GM12873 (cell line): ENCODE measurements around the gene ASCL2.

ENCODE experiments used
- CTCF ChIP-seq: IDR thresholded peaks from 2 replicates; pipeline ENCODE4 v1.5.1; 2012; ENCODE audit warnings: low read depth, mild to moderate bottlenecking, moderate library complexity, low read length, control low read depth; ENCODE audit not compliant: insufficient read depth; ENCODE audit errors: missing control alignments

ASCL2 gene

GRCh38 chr11:2258501-2259465 lies 11.6 kb downstream of the ASCL2 start:
- no peak for TF ChIP-seq CTCF

- no peak for TF ChIP-seq CTCF
Observed at GRCh38 chr11:2256951-2257700, 13.3 kb downstream of the ASCL2 start.

GRCh38 chr11:2256293-2256913 lies 14.0 kb downstream of the ASCL2 start:
- TF ChIP-seq CTCF = no peak

GRCh38 chr11:2252018-2252417 lies 18.4 kb downstream of the ASCL2 start:
- no peak for TF ChIP-seq CTCF

GRCh38 chr11:2251138-2251537 lies 19.2 kb downstream of the ASCL2 start:
- TF ChIP-seq CTCF = no peak

GRCh38 chr11:2250485-2250884 lies 19.9 kb downstream of the ASCL2 start:
- no peak for TF ChIP-seq CTCF

- TF ChIP-seq CTCF = no peak
Observed at GRCh38 chr11:2250041-2250440, 20.3 kb downstream of the ASCL2 start.
